Measurements from ENCODE around the gene VPS37B. TPM values are rescaled to one million over a fixed set of nuclear protein-coding genes. Genes with fewer than 3 reads are reported as not detected.

The VPS37B gene
- total RNA-seq, 1 experiment from 2014 or later, result 12.3 TPM

DNA sequence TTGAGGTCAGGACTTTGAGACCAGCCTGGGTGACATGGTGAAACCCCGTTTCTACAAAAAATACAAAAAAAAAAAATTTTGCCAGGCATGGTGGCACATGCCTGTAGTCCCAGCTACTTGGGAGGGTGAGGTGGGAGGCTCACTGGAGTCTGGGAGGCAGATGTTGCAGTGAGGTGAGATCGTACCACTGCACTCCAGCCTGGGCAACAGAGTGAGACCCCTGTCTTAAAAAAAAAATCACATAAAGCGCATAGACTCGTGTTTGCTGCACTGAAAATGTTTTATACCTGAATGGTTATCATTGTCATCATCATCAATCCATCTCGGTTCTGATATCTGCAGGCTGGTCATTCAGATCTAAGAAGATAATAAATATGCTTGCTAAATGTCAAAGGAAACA is 24.8 kb upstream of the VPS37B start:
- Histone ChIP-seq H4K8ac (replicated peaks; ENCODE audit: insufficient read length, low read depth, low read length) (no peak overlapping the region), H2AK5ac (ENCODE audit: insufficient read length, low read length) (no peak overlapping the region), H2AFZ (ENCODE audit: low read length) (no peak overlapping the region), H3K27ac (ENCODE audit: insufficient read length, low read depth, low read length) (no peak overlapping the region), H2BK5ac (ENCODE audit: insufficient read length, low read length) (no peak overlapping the region), H3K23me2 (ENCODE audit: insufficient read length, low read depth, low read length, poor library complexity, severe bottlenecking) (no peaks in the 10 kb centered on the region), H3K14ac (ENCODE audit: insufficient read depth, low read length) (no peak overlapping the region), H3K79me2 (ENCODE audit: insufficient read depth, low read length) (no peaks in the 10 kb centered on the region), H2BK120ac (ENCODE audit: low read depth, low read length, poor library complexity, severe bottlenecking) (no peak overlapping the region), H3K9me3 (ENCODE audit: control insufficient read depth, low read depth, low read length) (no peaks in the 10 kb centered on the region), H2BK15ac (ENCODE audit: low read depth, low read length) (no peak overlapping the region), H3K79me1 (ENCODE audit: insufficient read depth, low read depth, low read length, poor library complexity, severe bottlenecking) (no peaks in the 10 kb centered on the region), H2BK20ac (ENCODE audit: low read depth, low read length, poor library complexity, severe bottlenecking) (no peak overlapping the region), H3K4ac (ENCODE audit: low read depth, low read length) (no peak overlapping the region), H3K4me1 (ENCODE audit: insufficient read depth, low read length) (no peaks in the 10 kb centered on the region), H3K18ac (ENCODE audit: insufficient read length, low read depth, low read length) (no peak overlapping the region), H4K5ac (ENCODE audit: insufficient read length, low read depth, low read length) (no peak overlapping the region), H3K9ac (ENCODE audit: extremely low read depth, insufficient read length, low read length) (no peak overlapping the region), H3K23ac (ENCODE audit: insufficient read length, low read depth, low read length) (no peak overlapping the region), H3K4me2 (ENCODE audit: insufficient read depth, insufficient read length, low read length) (no peak overlapping the region), H3K27me3 (ENCODE audit: insufficient read depth, low read length) (no peaks in the 10 kb centered on the region), H3T11ph (ENCODE audit: low read length) (no peak overlapping the region), H4K20me1 (ENCODE audit: control insufficient read depth, insufficient read depth, insufficient read length) (no peaks in the 10 kb centered on the region), H4K91ac (ENCODE audit: insufficient read length, low read depth, low read length) (no peak overlapping the region), H3K56ac (ENCODE audit: insufficient read length, low read depth, low read length) (no peak overlapping the region), H2BK12ac (ENCODE audit: insufficient read length, low read depth, low read length) (no peak overlapping the region)
- peaks cover 28% of the 10 kb centered on the region for H3K27me3 Mint-ChIP-seq (ENCODE audit: low read depth)
- H3K4me3 Mint-ChIP-seq, result no peak overlapping the region
- DNase-seq, result no peak
- H3K27ac Mint-ChIP-seq, result no peak overlapping the region
- WGBS (ENCODE audit: extremely low coverage, insufficient read length, low lambda C conversion rate), result no CpG with 5 or more reads among the region's 5 CpGs
- TF ChIP-seq, protein P1, sequence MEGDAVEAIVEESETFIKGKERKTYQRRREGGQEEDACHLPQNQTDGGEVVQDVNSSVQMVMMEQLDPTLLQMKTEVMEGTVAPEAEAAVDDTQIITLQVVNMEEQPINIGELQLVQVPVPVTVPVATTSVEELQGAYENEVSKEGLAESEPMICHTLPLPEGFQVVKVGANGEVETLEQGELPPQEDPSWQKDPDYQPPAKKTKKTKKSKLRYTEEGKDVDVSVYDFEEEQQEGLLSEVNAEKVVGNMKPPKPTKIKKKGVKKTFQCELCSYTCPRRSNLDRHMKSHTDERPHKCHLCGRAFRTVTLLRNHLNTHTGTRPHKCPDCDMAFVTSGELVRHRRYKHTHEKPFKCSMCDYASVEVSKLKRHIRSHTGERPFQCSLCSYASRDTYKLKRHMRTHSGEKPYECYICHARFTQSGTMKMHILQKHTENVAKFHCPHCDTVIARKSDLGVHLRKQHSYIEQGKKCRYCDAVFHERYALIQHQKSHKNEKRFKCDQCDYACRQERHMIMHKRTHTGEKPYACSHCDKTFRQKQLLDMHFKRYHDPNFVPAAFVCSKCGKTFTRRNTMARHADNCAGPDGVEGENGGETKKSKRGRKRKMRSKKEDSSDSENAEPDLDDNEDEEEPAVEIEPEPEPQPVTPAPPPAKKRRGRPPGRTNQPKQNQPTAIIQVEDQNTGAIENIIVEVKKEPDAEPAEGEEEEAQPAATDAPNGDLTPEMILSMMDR (conservative IDR thresholded peaks at IDR 0.05), result no peak
- H3K9me3 Mint-ChIP-seq, result no peaks in the 10 kb centered on the region
- H3K36me3 Mint-ChIP-seq (ENCODE audit: insufficient read depth in 1 of 3, low read depth in 3 of 3), result no peaks in the 10 kb centered on the region
- no peaks in the 10 kb centered on the region for H3K4me1 Mint-ChIP-seq
